ENCODE results near the gene SHC1. TPM values are rescaled to one million over a fixed set of nuclear protein-coding genes. Genes with fewer than 3 reads are reported as not detected.

SHC1 gene
- total RNA-seq, 2 donors from 2014 or later: 85.0 to 97.2 TPM

GRCh38 chr1:154999571-155000410 lies 29.2 kb upstream of the SHC1 start:
- 2% methylated on average over 46 of the region's 50 CpGs for WGBS
- intact Hi-C loops (cut with DNase I): loop anchor here (2.0 to 5.0 kb wide), 2 partner anchors 25 to 37 kb away; partner anchors contain the start of genes CKS1B and PYGO2
- H3K4me1 ChIP-seq (replicated peaks): peaks cover 11% of the 10 kb centered on the region
- H3K27ac ChIP-seq: peak overlapping the region; percentile 100
- H3K9me3 ChIP-seq: no peaks in the 10 kb centered on the region
- no peaks in the 10 kb centered on the region for H3K27me3 ChIP-seq (replicated peaks; ENCODE audit: insufficient read depth)
- TF ChIP-seq CTCF (IDR thresholded peaks at IDR 0.05) (no peak), POLR2AphosphoS5 (IDR thresholded peaks at IDR 0.05) (peak; percentile 9)
- H3K36me3 ChIP-seq: no peaks in the 10 kb centered on the region
- DNase-seq (ENCODE audit: low spot score): peak; percentile 57
- H3K4me3 ChIP-seq: peak overlapping the region; percentile 68 to 97

GRCh38 chr1:154998818-154999570 lies 28.4 kb upstream of the SHC1 start:
- H3K4me1 ChIP-seq (replicated peaks): peaks cover 11% of the 10 kb centered on the region
- peak overlapping the region; percentile 68 to 97 for H3K4me3 ChIP-seq
- H3K9me3 ChIP-seq: no peaks in the 10 kb centered on the region
- WGBS: 15% methylated on average over 36 of the region's 40 CpGs
- peak overlapping the region; percentile 100 for H3K27ac ChIP-seq
- peak; percentile 28 for TF ChIP-seq POLR2AphosphoS5 (IDR thresholded peaks at IDR 0.05)
- peak; percentile 72 to 90 (median 84) for TF ChIP-seq CTCF (IDR thresholded peaks at IDR 0.05)
- no peak for TF ChIP-seq POLR2A (IDR thresholded peaks at IDR 0.05)
- intact Hi-C loops (cut with DNase I): loop anchor here (5.0 kb wide), 1 partner anchor 37 kb away; the partner anchor contains the start of gene PYGO2
- no peaks in the 10 kb centered on the region for H3K36me3 ChIP-seq
- H3K27me3 ChIP-seq (replicated peaks; ENCODE audit: insufficient read depth): no peaks in the 10 kb centered on the region
- peak; percentile 44 for DNase-seq (ENCODE audit: low spot score)

- Histone ChIP-seq H3K4me3 (no peak overlapping the region), H3K4me1 (replicated peaks) (peaks cover 11% of the 10 kb centered on the region), H3K27ac (no peak overlapping the region), H3K9me3 (no peaks in the 10 kb centered on the region), H3K36me3 (no peaks in the 10 kb centered on the region), H3K27me3 (replicated peaks; ENCODE audit: insufficient read depth) (no peaks in the 10 kb centered on the region)
- DNase-seq (ENCODE audit: low spot score): no peak
- TF ChIP-seq POLR2AphosphoS5 (IDR thresholded peaks at IDR 0.05): no peak
- no peak for TF ChIP-seq POLR2A (IDR thresholded peaks at IDR 0.05)
- TF ChIP-seq CTCF (IDR thresholded peaks at IDR 0.05): no peak
- intact Hi-C loops (cut with DNase I): loop anchor here (5.0 kb wide), 1 partner anchor 36 kb away; the partner anchor contains the start of gene PYGO2
- WGBS: 68% methylated on average over 16 of the region's 16 CpGs
Measured at GRCh38 chr1:154998201-154998780, 27.7 kb upstream of the SHC1 start.

GRCh38 chr1:154996966-154997701 lies 26.6 kb upstream of the SHC1 start:
- intact Hi-C loops (cut with DNase I): loop anchor here (5.0 kb wide), 1 partner anchor 35 kb away; the partner anchor contains the start of gene PYGO2

More at GRCh38 chr1:154996966-154997701, 26.6 kb upstream of the SHC1 start:
- Histone ChIP-seq H3K36me3 (no peaks in the 10 kb centered on the region), H3K4me1 (replicated peaks) (peaks cover 11% of the 10 kb centered on the region), H3K27me3 (replicated peaks; ENCODE audit: insufficient read depth) (no peaks in the 10 kb centered on the region), H3K9me3 (no peaks in the 10 kb centered on the region), H3K4me3 (no peak overlapping the region), H3K27ac (no peak overlapping the region)
- no peak for TF ChIP-seq POLR2A (IDR thresholded peaks at IDR 0.05)
- no peak for DNase-seq (ENCODE audit: low spot score)
- 84% methylated on average over 15 of the region's 15 CpGs for WGBS

All from prostate gland (tissue), 2 donors.